Testis (tissue), 2 donors: ENCODE data around the gene PCDHA6.

ENCODE experiments used
- POLR2A ChIP-seq: fragments of 450-650 bp; IDR thresholded peaks from one replicate; pipeline ENCODE4 v1.6.1; 2017; ENCODE audit warnings: antibody characterized with exemption, mild to moderate bottlenecking, moderate library complexity
- TF ChIP-seq, protein P1 (sequence below), 3 experiments: fragments of 450-650 bp in 2 of 3; fragments of 200-600 bp in 1 of 3; sonication (generic) in 1 of 3; IDR thresholded peaks; one replicate each; pipeline ENCODE4 v1.5.1; 2016 to 2019; ENCODE audit warnings: antibody characterized with exemption in 3 of 3, mild to moderate bottlenecking in 2 of 3, moderate library complexity in 1 of 3

DNA sequence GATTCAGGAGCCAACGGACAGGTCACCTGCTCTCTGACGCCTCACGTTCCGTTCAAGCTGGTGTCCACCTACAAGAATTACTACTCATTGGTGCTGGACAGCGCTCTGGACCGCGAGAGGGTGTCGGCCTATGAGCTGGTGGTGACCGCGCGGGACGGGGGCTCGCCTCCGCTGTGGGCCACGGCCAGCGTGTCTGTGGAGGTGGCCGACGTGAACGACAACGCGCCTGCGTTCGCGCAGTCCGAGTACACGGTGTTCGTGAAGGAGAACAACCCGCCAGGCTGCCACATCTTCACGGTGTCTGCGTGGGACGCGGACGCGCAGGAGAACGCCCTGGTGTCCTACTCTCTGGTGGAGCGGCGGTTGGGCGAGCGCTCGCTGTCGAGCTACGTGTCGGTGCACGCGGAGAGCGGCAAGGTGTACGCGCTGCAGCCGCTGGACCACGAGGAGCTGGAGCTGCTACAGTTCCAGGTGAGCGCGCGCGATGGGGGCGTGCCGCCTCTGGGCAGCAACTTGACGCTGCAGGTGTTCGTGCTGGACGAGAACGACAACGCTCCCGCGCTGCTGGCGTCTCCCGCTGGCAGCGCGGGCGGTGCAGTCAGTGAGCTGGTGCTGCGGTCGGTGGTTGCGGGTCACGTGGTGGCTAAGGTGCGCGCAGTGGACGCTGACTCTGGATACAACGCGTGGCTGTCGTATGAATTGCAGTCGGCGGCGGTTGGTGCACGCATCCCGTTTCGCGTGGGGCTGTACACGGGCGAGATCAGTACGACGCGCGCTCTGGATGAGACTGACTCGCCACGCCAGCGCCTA, 29.6 kb downstream of the PCDHA6 start:
- TF ChIP-seq, protein P1, sequence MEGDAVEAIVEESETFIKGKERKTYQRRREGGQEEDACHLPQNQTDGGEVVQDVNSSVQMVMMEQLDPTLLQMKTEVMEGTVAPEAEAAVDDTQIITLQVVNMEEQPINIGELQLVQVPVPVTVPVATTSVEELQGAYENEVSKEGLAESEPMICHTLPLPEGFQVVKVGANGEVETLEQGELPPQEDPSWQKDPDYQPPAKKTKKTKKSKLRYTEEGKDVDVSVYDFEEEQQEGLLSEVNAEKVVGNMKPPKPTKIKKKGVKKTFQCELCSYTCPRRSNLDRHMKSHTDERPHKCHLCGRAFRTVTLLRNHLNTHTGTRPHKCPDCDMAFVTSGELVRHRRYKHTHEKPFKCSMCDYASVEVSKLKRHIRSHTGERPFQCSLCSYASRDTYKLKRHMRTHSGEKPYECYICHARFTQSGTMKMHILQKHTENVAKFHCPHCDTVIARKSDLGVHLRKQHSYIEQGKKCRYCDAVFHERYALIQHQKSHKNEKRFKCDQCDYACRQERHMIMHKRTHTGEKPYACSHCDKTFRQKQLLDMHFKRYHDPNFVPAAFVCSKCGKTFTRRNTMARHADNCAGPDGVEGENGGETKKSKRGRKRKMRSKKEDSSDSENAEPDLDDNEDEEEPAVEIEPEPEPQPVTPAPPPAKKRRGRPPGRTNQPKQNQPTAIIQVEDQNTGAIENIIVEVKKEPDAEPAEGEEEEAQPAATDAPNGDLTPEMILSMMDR (IDR thresholded peaks at IDR 0.05): no peak
- no peak for TF ChIP-seq POLR2A
